Panc1 (cell line): Measurements from ENCODE around the gene CPSF6.

Source experiments
- CTCF ChIP-seq: fragments of 450-650 bp; IDR thresholded peaks from 2 replicates; pipeline ENCODE4 v1.5.1; 2017; ENCODE audit warnings: mild to moderate bottlenecking
- POLR2AphosphoS5 ChIP-seq: IDR thresholded peaks from 2 replicates; pipeline ENCODE4 v1.6.1; 2012; ENCODE audit warnings: mild to moderate bottlenecking, low read depth, low read length, moderate library complexity
- TCF7L2 ChIP-seq: IDR thresholded peaks from 2 replicates; pipeline ENCODE4 v1.6.1; 2011; ENCODE audit warnings: mild to moderate bottlenecking, low read depth, low read length, inconsistent platforms

- TF ChIP-seq POLR2AphosphoS5 (no peak), CTCF (no peak), TCF7L2 (no peak)
These were observed 23.1 kb downstream of the CPSF6 start for GRCh38 chr12:69262264-69262974.
